ENCODE results near the gene TEKT3.

- TF ChIP-seq, protein P1, sequence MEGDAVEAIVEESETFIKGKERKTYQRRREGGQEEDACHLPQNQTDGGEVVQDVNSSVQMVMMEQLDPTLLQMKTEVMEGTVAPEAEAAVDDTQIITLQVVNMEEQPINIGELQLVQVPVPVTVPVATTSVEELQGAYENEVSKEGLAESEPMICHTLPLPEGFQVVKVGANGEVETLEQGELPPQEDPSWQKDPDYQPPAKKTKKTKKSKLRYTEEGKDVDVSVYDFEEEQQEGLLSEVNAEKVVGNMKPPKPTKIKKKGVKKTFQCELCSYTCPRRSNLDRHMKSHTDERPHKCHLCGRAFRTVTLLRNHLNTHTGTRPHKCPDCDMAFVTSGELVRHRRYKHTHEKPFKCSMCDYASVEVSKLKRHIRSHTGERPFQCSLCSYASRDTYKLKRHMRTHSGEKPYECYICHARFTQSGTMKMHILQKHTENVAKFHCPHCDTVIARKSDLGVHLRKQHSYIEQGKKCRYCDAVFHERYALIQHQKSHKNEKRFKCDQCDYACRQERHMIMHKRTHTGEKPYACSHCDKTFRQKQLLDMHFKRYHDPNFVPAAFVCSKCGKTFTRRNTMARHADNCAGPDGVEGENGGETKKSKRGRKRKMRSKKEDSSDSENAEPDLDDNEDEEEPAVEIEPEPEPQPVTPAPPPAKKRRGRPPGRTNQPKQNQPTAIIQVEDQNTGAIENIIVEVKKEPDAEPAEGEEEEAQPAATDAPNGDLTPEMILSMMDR (IDR thresholded peaks at IDR 0.05), result no peak
- TF ChIP-seq POLR2A (IDR thresholded peaks at IDR 0.05), result no peak
Measured at GRCh38 chr17:15303268-15303667, 38.1 kb downstream of the TEKT3 start.
